ENCODE measurements around the gene HINT2.
A peak's percentile ranks its signal among the peaks of the same experiment; 100 is the strongest.

The HINT2 gene

GRCh38 chr9:35814841-35815543 is at the start of gene HINT2:
Gene HINT2, minus strand, starts transcription at chr9:35815042. Its CDS starts 63 bp downstream, at chr9:35814979.
- DNase-seq, result peak; percentile 67 to 100 (median 95)

GRCh38 chr9:35863583-35863982 is 48.7 kb upstream of the HINT2 start:
- DNase-seq, result no peak

- no peak for DNase-seq
Measured at GRCh38 chr9:35862328-35862727, 47.5 kb upstream of the HINT2 start.

- no peak for DNase-seq
Measured at GRCh38 chr9:35861161-35861897, 46.5 kb upstream of the HINT2 start.

DNA sequence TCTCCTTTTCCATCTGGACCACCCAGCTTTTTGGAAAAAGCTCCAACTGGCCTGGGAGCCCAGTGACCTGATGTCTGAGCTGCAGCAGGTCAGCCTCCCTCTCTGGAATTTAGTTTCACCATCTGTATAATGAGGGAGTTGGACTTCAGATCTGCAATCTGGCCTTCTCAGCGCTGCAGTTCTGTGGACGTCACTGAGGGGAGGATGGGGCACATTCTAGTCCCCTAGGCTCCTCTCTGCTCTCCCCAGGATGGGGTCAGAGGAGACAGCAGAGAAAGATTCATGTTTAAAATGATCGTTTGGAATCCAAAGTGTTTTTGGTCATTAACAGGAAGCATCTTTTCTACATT is 45.1 kb upstream of the HINT2 start:
- no peak for DNase-seq

GRCh38 chr9:35859310-35859989 is 44.6 kb upstream of the HINT2 start:
- DNase-seq, result no peak

DNA sequence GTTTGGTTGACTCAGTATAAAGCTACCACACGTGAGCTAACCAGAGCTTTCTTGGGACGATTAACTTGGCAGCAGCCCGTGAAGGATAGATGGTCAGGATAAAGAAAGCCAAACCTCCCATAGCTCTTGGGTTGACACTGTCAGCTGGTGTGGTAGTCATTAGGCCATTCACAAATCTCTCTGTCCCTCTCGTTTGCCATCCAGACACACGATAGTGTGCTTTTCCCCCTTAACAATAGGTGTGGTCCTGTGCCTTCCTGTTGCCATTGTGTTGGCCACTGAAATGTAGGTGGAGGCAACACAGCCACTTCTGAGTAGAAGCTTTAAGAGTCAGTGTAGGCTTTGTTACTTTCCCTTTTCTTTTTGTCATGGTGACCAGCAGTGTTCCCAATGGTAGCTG is 43.6 kb upstream of the HINT2 start:
- no peak for DNase-seq

DNA sequence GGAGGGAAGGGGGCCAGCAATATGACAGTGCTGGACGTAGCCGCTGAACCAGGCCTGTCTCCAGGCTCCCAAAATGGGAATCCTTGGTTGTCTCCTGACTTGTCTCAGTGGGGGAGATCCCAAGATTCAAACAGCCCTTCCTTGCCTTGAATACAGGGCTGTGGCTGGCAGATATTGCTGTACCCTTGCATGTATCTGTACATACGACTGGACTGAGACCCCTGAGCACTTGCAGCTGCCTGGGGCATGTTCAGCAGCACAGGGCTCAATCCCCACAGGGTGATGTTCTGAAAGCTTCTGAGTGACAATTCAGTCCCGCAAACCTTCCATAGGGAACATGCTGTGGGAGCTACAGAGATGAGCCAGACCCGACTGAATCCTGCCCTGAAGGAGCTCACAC is 42.0 kb upstream of the HINT2 start:
- DNase-seq, result no peak

DNA sequence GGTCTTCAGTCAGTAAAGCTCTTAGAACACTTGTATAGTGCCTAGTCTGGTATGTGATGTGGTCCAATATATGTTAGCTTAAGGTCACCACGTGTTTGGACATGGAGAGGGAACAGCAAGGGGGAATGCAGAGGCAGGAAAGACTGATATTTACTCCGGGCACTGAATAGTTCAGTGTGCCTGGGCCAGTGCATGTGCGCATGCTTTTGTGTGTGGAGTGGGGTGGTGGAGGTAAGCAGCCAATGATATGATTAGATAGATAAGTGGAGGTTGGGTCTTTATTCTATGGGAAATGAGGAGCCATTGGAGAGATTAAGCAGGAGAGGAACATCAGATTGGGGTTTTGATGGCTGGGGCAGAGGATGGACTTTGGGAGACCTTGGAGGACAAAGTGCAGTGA is 41.4 kb upstream of the HINT2 start:
- no peak for DNase-seq

GRCh38 chr9:35854091-35854762 is 39.4 kb upstream of the HINT2 start:
- DNase-seq, result no peak

- DNase-seq, result no peak
Measured at GRCh38 chr9:35852876-35853865, 38.3 kb upstream of the HINT2 start.

- DNase-seq, result no peak
Measured at GRCh38 chr9:35852267-35852815, 37.5 kb upstream of the HINT2 start.

- peak in 22 of 56 donors; percentile 15 to 80 (median 36) for DNase-seq
Measured at GRCh38 chr9:35847792-35848572, 33.1 kb upstream of the HINT2 start.

DNA sequence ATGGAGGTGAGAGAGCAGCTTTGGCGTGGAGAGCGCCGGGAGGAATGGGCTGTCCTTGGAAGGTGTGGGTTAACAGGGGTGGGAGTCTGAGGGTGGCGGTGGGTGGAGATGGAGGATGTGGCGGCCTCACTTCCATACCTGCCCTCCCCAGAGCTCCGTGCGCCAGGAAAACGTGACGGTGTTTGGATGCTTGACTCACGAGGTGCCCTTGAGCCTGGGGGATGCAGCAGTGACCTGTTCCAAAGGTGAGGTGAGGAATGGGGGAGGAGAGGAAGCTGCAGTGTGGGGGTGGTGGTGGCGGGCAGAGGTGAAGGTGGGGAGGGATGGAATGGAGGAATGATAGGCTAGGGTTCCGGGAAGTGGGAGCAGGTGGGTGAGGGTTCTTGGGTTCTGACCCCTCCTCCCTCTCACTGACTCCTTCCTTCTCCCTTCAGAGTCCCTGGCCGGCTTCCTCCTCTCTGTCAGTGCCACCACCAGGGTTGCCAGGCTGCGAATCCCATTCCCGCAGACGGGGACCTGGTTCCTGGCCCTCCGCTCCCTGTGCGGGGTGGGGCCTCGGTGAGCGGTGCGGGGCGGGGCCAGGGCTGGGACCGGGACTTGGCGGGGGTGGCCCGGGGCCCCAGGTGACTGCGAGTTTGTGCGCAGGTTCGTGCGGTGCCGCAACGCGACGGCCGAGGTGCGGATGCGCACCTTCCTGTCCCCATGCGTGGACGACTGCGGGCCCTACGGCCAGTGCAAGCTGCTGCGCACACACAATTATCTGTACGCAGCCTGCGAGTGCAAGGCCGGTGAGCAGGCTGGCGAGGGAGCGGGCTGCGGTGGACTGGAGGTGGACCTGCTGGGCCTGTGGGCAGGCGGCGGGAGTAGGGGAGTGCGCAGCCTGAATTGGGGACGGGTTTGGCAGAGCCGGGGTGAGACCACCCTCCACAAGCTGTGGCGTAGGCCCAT is 31.3 kb upstream of the HINT2 start:
- DNase-seq, result no peak

- peak in 2 of 56 donors; percentile 9 to 24 for DNase-seq
Measured at GRCh38 chr9:35844628-35845270, 29.9 kb upstream of the HINT2 start.

GRCh38 chr9:35842795-35843194 is 28.0 kb upstream of the HINT2 start:
- no peak for DNase-seq

GRCh38 chr9:35842020-35842745 is 27.3 kb upstream of the HINT2 start:
- no peak for DNase-seq
